NCI-H128 (cell line): Measurements from ENCODE around the gene MTMR6.

Source experiments
- DNase-seq: peaks from one replicate; lab custom pipeline; 2025; ENCODE audit not compliant: unreplicated experiment; lab: John Stamatoyannopoulos, UW

MTMR6 gene

GRCh38 chr13:25218019-25218418 lies 69.3 kb downstream of the MTMR6 start:
- DNase-seq, result no peak

- no peak for DNase-seq
Measured at GRCh38 chr13:25217023-25217885, 70.0 kb downstream of the MTMR6 start.

GRCh38 chr13:25215253-25215575 lies 72.1 kb downstream of the MTMR6 start:
- DNase-seq, result no peak

- no peak for DNase-seq
Measured at GRCh38 chr13:25214491-25215252, 72.6 kb downstream of the MTMR6 start.

GRCh38 chr13:25213715-25214114 lies 73.6 kb downstream of the MTMR6 start:
- no peak for DNase-seq

GRCh38 chr13:25210842-25211569 lies 76.3 kb downstream of the MTMR6 start:
- no peak for DNase-seq

- no peak for DNase-seq
Measured at GRCh38 chr13:25207291-25207810, 79.9 kb downstream of the MTMR6 start.

GRCh38 chr13:25204863-25205262 lies 82.4 kb downstream of the MTMR6 start:
- no peak for DNase-seq

GRCh38 chr13:25203127-25203740 lies 84.1 kb downstream of the MTMR6 start:
- no peak for DNase-seq

GRCh38 chr13:25200783-25201182 lies 86.5 kb downstream of the MTMR6 start:
- DNase-seq, result no peak

GRCh38 chr13:25198647-25199046 lies 88.6 kb downstream of the MTMR6 start:
- no peak for DNase-seq

GRCh38 chr13:25196971-25197370 lies 90.3 kb downstream of the MTMR6 start:
- DNase-seq, result no peak
